CD4-positive, alpha-beta T cell (primary cell): ENCODE results near the gene HAUS8. TPM values are rescaled to one million over a fixed set of nuclear protein-coding genes. Genes with fewer than 3 reads are reported as not detected.

Experiments
- ATAC-seq: fragments of 200-7000 bp; cut with Tn5 transposase; one replicate; pipeline ENCODE4 v1.10.0; 2022; ENCODE audit warnings: mild to moderate bottlenecking; ENCODE audit not compliant: poor library complexity
- CTCF ChIA-PET: fragments of 350-600 bp; sonication (Branson Sonifier 250); formaldehyde crosslinking; loops from one replicate; lab custom pipeline; 2021; ENCODE audit warnings: antibody characterized with exemption, inconsistent platforms; lab: Charles Lee
- POLR2A ChIA-PET: fragments of 350-600 bp; sonication (Branson Sonifier 250); formaldehyde crosslinking; loops from one replicate; lab custom pipeline; 2021; ENCODE audit warnings: antibody characterized with exemption, inconsistent platforms; lab: Charles Lee
- DNase-seq, 14 experiments: peaks; one replicate each; pipeline ENCODE4 v3.0.0-alpha.2; 2013 to 2020; ENCODE audit warnings: mixed read lengths in 2 of 14
- H3K27ac ChIP-seq, 2 donors: one replicate each; pipeline versions ENCODE4 v1.5.1 to v1.7.0; 2013; ENCODE audit warnings: low read length in 2 of 2, low read depth in 1 of 2, mild to moderate bottlenecking in 1 of 2
- H3K27me3 ChIP-seq, 2 experiments: 1 replicate in 1 of 2; 2 replicates in 1 of 2; pipeline versions ENCODE4 v1.6.1 to v1.7.0; 2013; ENCODE audit warnings: low read length in 2 of 2, control low read depth in 1 of 2, mild to moderate bottlenecking in 1 of 2, moderate library complexity in 1 of 2; ENCODE audit not compliant: insufficient read depth in 2 of 2, control insufficient read depth in 1 of 2
- H3K36me3 ChIP-seq: one replicate; pipeline ENCODE4 v1.6.1; 2013; ENCODE audit warnings: low read length, control low read depth; ENCODE audit not compliant: insufficient read depth
- H3K4me1 ChIP-seq: one replicate; pipeline ENCODE4 v1.6.1; 2013; ENCODE audit warnings: low read length, control low read depth; ENCODE audit not compliant: insufficient read depth
- H3K4me3 ChIP-seq: one replicate; pipeline ENCODE4 v1.5.1; 2013; ENCODE audit warnings: mild to moderate bottlenecking, low read length, moderate library complexity
- H3K9me3 ChIP-seq, 2 experiments: 1 replicate in 1 of 2; 2 replicates in 1 of 2; pipeline versions ENCODE4 v1.6.1 to v1.7.0; 2013; ENCODE audit warnings: low read length in 2 of 2, mild to moderate bottlenecking in 2 of 2, control low read depth in 1 of 2, moderate library complexity in 1 of 2; ENCODE audit not compliant: control insufficient read depth in 1 of 2, insufficient read depth in 1 of 2
- H3K27ac Mint-ChIP-seq: one replicate; pipeline ENCODE4 v1.8.0; 2020; ENCODE audit warnings: mixed read lengths
- H3K27me3 Mint-ChIP-seq: one replicate; pipeline ENCODE4 v1.8.0; 2021; ENCODE audit warnings: mixed read lengths
- H3K36me3 Mint-ChIP-seq: one replicate; pipeline ENCODE4 v1.8.0; 2021; ENCODE audit warnings: low read depth, mixed read lengths
- H3K4me1 Mint-ChIP-seq: one replicate; pipeline ENCODE4 v1.8.0; 2021; ENCODE audit warnings: low read depth, mixed read lengths
- H3K4me3 Mint-ChIP-seq: one replicate; pipeline ENCODE4 v1.8.0; 2020; ENCODE audit warnings: mild to moderate bottlenecking, mixed read lengths
- H3K9me3 Mint-ChIP-seq: one replicate; pipeline ENCODE4 v1.8.0; 2020; ENCODE audit warnings: mixed read lengths
- CTCF ChIP-seq: fragments of 200-600 bp; IDR thresholded peaks from one replicate; pipeline ENCODE4 v1.8.0; 2022; ENCODE audit warnings: antibody characterized with exemption, mild to moderate bottlenecking
- intact Hi-C, 2 experiments: fragments of 100-400 bp; cut with DNase I in 1 of 2; cut with micrococcal nuclease in 1 of 2; formaldehyde crosslinking; loops; one replicate each; pipeline versions ENCODE4 v1.15.1 to v1.9.0; 2023 to 2025; cut with DNase I, micrococcal nuclease
- total RNA-seq, 174 experiments: library from RNA in 2 of 174; stranded (reverse) in 2 of 174; gene quantifications; one replicate each; pipeline ENCODE4 v1.2.3 and lab custom pipeline; 2021 to 2026

HAUS8 gene
- total RNA-seq, 2 experiments from 2014 or later, result 20.6 to 20.7 TPM

GRCh38 chr19:17006579-17006978 is 68.7 kb downstream of the HAUS8 start:
- no peak overlapping the region for H3K27ac Mint-ChIP-seq
- H3K36me3 ChIP-seq, result no peaks in the 10 kb centered on the region
- DNase-seq (no peak), ATAC-seq (no peak)
- no peak overlapping the region for H3K4me3 ChIP-seq
- CTCF ChIA-PET, result no interaction called here
- no peaks in the 10 kb centered on the region for H3K36me3 Mint-ChIP-seq
- H3K4me1 ChIP-seq, result peaks cover 16% of the 10 kb centered on the region
- H3K27ac ChIP-seq, result no peak overlapping the region
- H3K27me3 Mint-ChIP-seq, result peaks cover 14% of the 10 kb centered on the region
- POLR2A ChIA-PET, result no interaction called here
- H3K9me3 Mint-ChIP-seq, result no peaks in the 10 kb centered on the region
- no peak for TF ChIP-seq CTCF
- no peaks in the 10 kb centered on the region for H3K4me1 Mint-ChIP-seq
- no peak overlapping the region for H3K4me3 Mint-ChIP-seq
- H3K27me3 ChIP-seq, result no peaks in the 10 kb centered on the region
- intact Hi-C loops, result no loop called here
- peaks cover 0 to 8% of the 10 kb centered on the region in 2 experiments for H3K9me3 ChIP-seq

GRCh38 chr19:17005000-17005399 is 70.3 kb downstream of the HAUS8 start:
- no peak overlapping the region for H3K27ac ChIP-seq
- CTCF ChIA-PET, result no interaction called here
- ATAC-seq (no peak), DNase-seq (no peak)
- POLR2A ChIA-PET, result no interaction called here
- H3K9me3 ChIP-seq, result peaks cover 0 to 8% of the 10 kb centered on the region in 2 experiments
- no peak overlapping the region for H3K27ac Mint-ChIP-seq
- H3K27me3 Mint-ChIP-seq, result peaks cover 14% of the 10 kb centered on the region
- no peaks in the 10 kb centered on the region for H3K36me3 ChIP-seq
- no peak overlapping the region for H3K4me3 ChIP-seq
- no peaks in the 10 kb centered on the region for H3K36me3 Mint-ChIP-seq
- intact Hi-C loops, result no loop called here
- no peaks in the 10 kb centered on the region for H3K4me1 Mint-ChIP-seq
- H3K4me3 Mint-ChIP-seq, result no peak overlapping the region
- no peak for TF ChIP-seq CTCF
- peaks cover 32% of the 10 kb centered on the region for H3K4me1 ChIP-seq
- H3K27me3 ChIP-seq, result no peaks in the 10 kb centered on the region
- H3K9me3 Mint-ChIP-seq, result no peaks in the 10 kb centered on the region

- CTCF ChIA-PET, result no interaction called here
Measured at GRCh38 chr19:17004386-17004785, 70.9 kb downstream of the HAUS8 start.

More at GRCh38 chr19:17004386-17004785, 70.9 kb downstream of the HAUS8 start:
- no peaks in the 10 kb centered on the region for H3K36me3 ChIP-seq
- H3K27ac ChIP-seq, result no peak overlapping the region
- H3K4me1 ChIP-seq, result peaks cover 33% of the 10 kb centered on the region
- H3K9me3 Mint-ChIP-seq, result no peaks in the 10 kb centered on the region
- no peak for TF ChIP-seq CTCF
- intact Hi-C loops, result no loop called here
- peaks cover 14% of the 10 kb centered on the region for H3K27me3 Mint-ChIP-seq
- H3K4me1 Mint-ChIP-seq, result no peaks in the 10 kb centered on the region
- no peak overlapping the region for H3K27ac Mint-ChIP-seq
- DNase-seq, result no peak
- no peak overlapping the region for H3K4me3 Mint-ChIP-seq
- no peak for ATAC-seq
- no peaks in the 10 kb centered on the region for H3K27me3 ChIP-seq
- H3K36me3 Mint-ChIP-seq, result no peaks in the 10 kb centered on the region
- peaks cover 0 to 6% of the 10 kb centered on the region in 2 experiments for H3K9me3 ChIP-seq
- POLR2A ChIA-PET, result no interaction called here
- no peak overlapping the region for H3K4me3 ChIP-seq
